Caco-2 (cell line): Measurements from ENCODE around the gene BAIAP2L2. TPM values are rescaled to one million over a fixed set of nuclear protein-coding genes. Genes with fewer than 3 reads are reported as not detected.
A peak's percentile ranks its signal among the peaks of the same experiment; 100 is the strongest.

Experiments
- BruUV-seq: library from RNA; stranded (reverse); fragments of 400-500 nt; replicated peaks from 2 replicates; lab custom pipeline; 2021; lab: Mats Ljungman, UMichigan
- CTCF ChIA-PET: fragments of 300-600 bp; sonication (Branson Sonifier 250); formaldehyde crosslinking; loops from one replicate; lab custom pipeline; 2022; ENCODE audit warnings: antibody characterized with exemption; lab: Charles Lee
- POLR2A ChIA-PET: fragments of 300-600 bp; sonication (Branson Sonifier 250); formaldehyde crosslinking; loops from one replicate; lab custom pipeline; 2022; ENCODE audit warnings: antibody characterized with exemption; lab: Charles Lee
- DNase-seq, 2 experiments: peaks; one replicate each; pipeline versions ENCODE4 v3.0.0 to v3.0.0-alpha.2; 2020 to 2022
- H3K27me3 ChIP-seq: replicated peaks from 2 replicates; pipeline ENCODE4 v1.6.0; 2011; ENCODE audit warnings: low read length; ENCODE audit not compliant: control insufficient read depth, insufficient read depth
- H3K36me3 ChIP-seq: 2 replicates; pipeline ENCODE4 v1.5.1; 2011; ENCODE audit warnings: low read length; ENCODE audit not compliant: control insufficient read depth, insufficient read depth
- H3K4me1 ChIP-seq: fragments of 250-450 bp; sonication (Bioruptor Pico); 2 replicates; pipeline ENCODE4 v1.5.1; 2020; ENCODE audit warnings: mild to moderate bottlenecking
- H3K4me3 ChIP-seq: 2 replicates; pipeline ENCODE4 v1.5.1; 2011; ENCODE audit warnings: low read depth, mild to moderate bottlenecking, control low read depth, low read length
- H3K9me3 ChIP-seq: fragments of 250-450 bp; sonication (Bioruptor Pico); 2 replicates; pipeline ENCODE4 v1.5.1; 2020; ENCODE audit warnings: mild to moderate bottlenecking, moderate library complexity
- H3K27ac Mint-ChIP-seq: one replicate; pipeline ENCODE4 v1.8.0; 2022; ENCODE audit warnings: mixed read lengths; ENCODE audit not compliant: unreplicated experiment
- H3K27me3 Mint-ChIP-seq: one replicate; pipeline ENCODE4 v1.8.0; 2022; ENCODE audit warnings: mixed read lengths; ENCODE audit not compliant: insufficient read depth, unreplicated experiment
- H3K36me3 Mint-ChIP-seq: one replicate; pipeline ENCODE4 v1.8.0; 2022; ENCODE audit warnings: mild to moderate bottlenecking, mixed read lengths; ENCODE audit not compliant: insufficient read depth, unreplicated experiment
- H3K4me1 Mint-ChIP-seq: one replicate; pipeline ENCODE4 v1.8.0; 2022; ENCODE audit warnings: low read depth, mixed read lengths; ENCODE audit not compliant: unreplicated experiment
- H3K4me3 Mint-ChIP-seq: one replicate; pipeline ENCODE4 v1.8.0; 2022; ENCODE audit warnings: mild to moderate bottlenecking, moderate library complexity, mixed read lengths; ENCODE audit not compliant: unreplicated experiment
- H3K9me3 Mint-ChIP-seq: one replicate; pipeline ENCODE4 v1.8.0; 2022; ENCODE audit warnings: mixed read lengths; ENCODE audit not compliant: unreplicated experiment
- intact Hi-C: fragments of 100-400 bp; cut with micrococcal nuclease; formaldehyde crosslinking; loops from one replicate; pipeline ENCODE4 v1.10.0; 2022; ENCODE audit not compliant: unreplicated experiment
- total RNA-seq: library from RNA; stranded (reverse); gene quantifications from 2 replicates; pipeline ENCODE4 v1.2.3, GENCODE V29; 2022
- TF ChIP-seq, protein P1 (sequence below), 2 experiments: fragments of 200-600 bp in 1 of 2; IDR thresholded peaks; 1 replicate in 1 of 2; 2 replicates in 1 of 2; pipeline versions ENCODE4 v1.5.1 to v1.8.0; 2011 to 2022; ENCODE audit warnings: antibody characterized with exemption in 1 of 2, control low read depth in 1 of 2, inconsistent platforms in 1 of 2, low read depth in 1 of 2, low read length in 1 of 2, mild to moderate bottlenecking in 1 of 2, moderate library complexity in 1 of 2; ENCODE audit not compliant: insufficient read depth in 1 of 2, severe bottlenecking in 1 of 2, unreplicated experiment in 1 of 2

The BAIAP2L2 gene
- total RNA-seq, 1 experiment from 2014 or later: 4.4 TPM

DNA sequence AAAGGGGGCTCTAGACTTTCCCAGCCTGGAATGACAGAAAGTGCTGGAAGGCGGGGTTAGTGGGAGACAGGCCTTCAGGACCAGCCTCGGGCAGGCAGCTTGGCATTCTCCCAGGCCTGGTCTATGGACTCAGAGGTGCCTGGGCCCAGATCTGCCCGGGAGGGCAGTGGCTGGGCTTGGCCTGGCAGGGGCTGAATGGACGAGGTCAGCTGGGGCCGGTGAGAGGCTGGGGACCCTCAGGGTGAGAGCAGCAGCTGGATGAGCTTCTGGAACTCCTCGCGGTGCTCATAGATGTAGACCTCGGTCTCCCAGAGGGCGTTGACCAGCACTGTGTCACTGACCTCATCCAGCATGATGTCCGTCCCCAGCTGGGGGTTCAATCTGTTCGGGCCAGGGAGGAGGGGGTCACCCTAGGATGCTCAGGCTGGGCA is 1.5 kb upstream of the BAIAP2L2 start:
- no peak for DNase-seq
- Mint-ChIP-seq H3K4me3 (no peak overlapping the region), H3K36me3 (peaks cover 33% of the 10 kb centered on the region), H3K4me1 (peaks cover 22% of the 10 kb centered on the region), H3K27ac (no peak overlapping the region), H3K27me3 (peaks cover 3% of the 10 kb centered on the region), H3K9me3 (peaks cover 9% of the 10 kb centered on the region)
- peaks cover 2% of the 10 kb centered on the region; the same call in 1 of the 2 replicates for H3K36me3 ChIP-seq
- H3K9me3 ChIP-seq: no peaks in the 10 kb centered on the region
- H3K4me1 ChIP-seq: peaks cover 37% of the 10 kb centered on the region
- ChIA-PET POLR2A (interaction anchor here (0.5 kb wide), 1 partner anchor 494 kb away, joined by 3 read pairs; no protein-coding TSS in a partner anchor), CTCF (interaction anchor here (0.6 kb wide), 1 partner anchor 33 kb away, joined by 9 read pairs; no protein-coding TSS in a partner anchor)
- intact Hi-C loops: loop anchor here (10.0 kb wide), 2 partner anchors 73 to 103 kb away; partner anchors contain the start of gene PLA2G6
- no peaks in the 10 kb centered on the region for H3K27me3 ChIP-seq
- TF ChIP-seq, protein P1, sequence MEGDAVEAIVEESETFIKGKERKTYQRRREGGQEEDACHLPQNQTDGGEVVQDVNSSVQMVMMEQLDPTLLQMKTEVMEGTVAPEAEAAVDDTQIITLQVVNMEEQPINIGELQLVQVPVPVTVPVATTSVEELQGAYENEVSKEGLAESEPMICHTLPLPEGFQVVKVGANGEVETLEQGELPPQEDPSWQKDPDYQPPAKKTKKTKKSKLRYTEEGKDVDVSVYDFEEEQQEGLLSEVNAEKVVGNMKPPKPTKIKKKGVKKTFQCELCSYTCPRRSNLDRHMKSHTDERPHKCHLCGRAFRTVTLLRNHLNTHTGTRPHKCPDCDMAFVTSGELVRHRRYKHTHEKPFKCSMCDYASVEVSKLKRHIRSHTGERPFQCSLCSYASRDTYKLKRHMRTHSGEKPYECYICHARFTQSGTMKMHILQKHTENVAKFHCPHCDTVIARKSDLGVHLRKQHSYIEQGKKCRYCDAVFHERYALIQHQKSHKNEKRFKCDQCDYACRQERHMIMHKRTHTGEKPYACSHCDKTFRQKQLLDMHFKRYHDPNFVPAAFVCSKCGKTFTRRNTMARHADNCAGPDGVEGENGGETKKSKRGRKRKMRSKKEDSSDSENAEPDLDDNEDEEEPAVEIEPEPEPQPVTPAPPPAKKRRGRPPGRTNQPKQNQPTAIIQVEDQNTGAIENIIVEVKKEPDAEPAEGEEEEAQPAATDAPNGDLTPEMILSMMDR (IDR thresholded peaks at IDR 0.05; ENCODE audit: insufficient read depth in 1 of 2, low read depth in 1 of 2, low read length in 1 of 2, severe bottlenecking in 1 of 2, unreplicated experiment in 1 of 2): no peak
- H3K4me3 ChIP-seq: no peak overlapping the region
- no TSS peak for BruUV-seq

- POLR2A ChIA-PET: interaction anchor here (0.5 kb wide), 1 partner anchor 146 kb away, joined by 9 read pairs; no protein-coding TSS in a partner anchor
- peaks cover 3% of the 10 kb centered on the region for H3K27me3 Mint-ChIP-seq
- H3K4me1 Mint-ChIP-seq: peaks cover 22% of the 10 kb centered on the region
- peaks cover 33% of the 10 kb centered on the region for H3K36me3 Mint-ChIP-seq
- Histone ChIP-seq H3K4me3 (peak overlapping the region; percentile 42), H3K27me3 (no peaks in the 10 kb centered on the region), H3K9me3 (no peaks in the 10 kb centered on the region), H3K36me3 (peaks cover 2% of the 10 kb centered on the region; the same call in 1 of the 2 replicates), H3K4me1 (peaks cover 37% of the 10 kb centered on the region)
- H3K4me3 Mint-ChIP-seq: peak overlapping the region; percentile 61
- H3K27ac Mint-ChIP-seq: peak overlapping the region; percentile 85
- intact Hi-C loops: loop anchor here (10.0 kb wide), 2 partner anchors 74 to 104 kb away; partner anchors contain the start of gene PLA2G6
- TF ChIP-seq, protein P1 (IDR thresholded peaks at IDR 0.05; ENCODE audit: insufficient read depth in 1 of 2, low read depth in 1 of 2, low read length in 1 of 2, severe bottlenecking in 1 of 2, unreplicated experiment in 1 of 2): no peak
- no TSS peak for BruUV-seq
- peaks cover 9% of the 10 kb centered on the region for H3K9me3 Mint-ChIP-seq
- CTCF ChIA-PET: interaction anchor here (0.6 to 2.0 kb wide), 2 partner anchors 34 to 59 kb away, joined by 9 read pairs; no protein-coding TSS in a partner anchor
- DNase-seq: peak; percentile 51 to 65
These were observed 674 bp upstream of the BAIAP2L2 start for GRCh38 chr22:38110863-38111852.
